ENCODE measurements around the gene COMTD1. TPM values are rescaled to one million over a fixed set of nuclear protein-coding genes. Genes with fewer than 3 reads are reported as not detected.
A peak's percentile ranks its signal among the peaks of the same experiment; 100 is the strongest.
"Not testable (repeated sequence)": the region's sequence is repeated elsewhere in the genome, so short reads cannot be mapped to it uniquely, and the experiment has no call there.

Gene COMTD1
- total RNA-seq, 1 donor from 2014 or later = 5.0 TPM

GRCh38 chr10:75195035-75195763 is 40.6 kb downstream of the COMTD1 start:
- DNase-seq = no peak

- DNase-seq = not testable (repeated sequence)
These were observed 41.1 kb downstream of the COMTD1 start for GRCh38 chr10:75194625-75195024.

- no peak for DNase-seq
These were observed 43.8 kb downstream of the COMTD1 start for GRCh38 chr10:75191821-75192568.

- DNase-seq = no peak
These were observed 46.3 kb downstream of the COMTD1 start for GRCh38 chr10:75189266-75190096.

- not testable (repeated sequence) for DNase-seq
These were observed 47.2 kb downstream of the COMTD1 start for GRCh38 chr10:75188522-75188921.

GRCh38 chr10:75187961-75188426 is 47.8 kb downstream of the COMTD1 start:
- peak; percentile 36 for DNase-seq

GRCh38 chr10:75186310-75186709 is 49.4 kb downstream of the COMTD1 start:
- DNase-seq = no peak

Small RNA genes within 50 kb of the gene (small RNA-seq; reads per million reads assigned to genes)
- gene HMGA1P5 (ENCODE audit: low replicate concordance) (not detected), gene RPL39P25 (ENCODE audit: low replicate concordance) (not detected)

Other genes starting within 250 kb of the COMTD1 start
- gene SAMD8, start 124.3 kb downstream of the COMTD1 start, total RNA-seq = 28.4 TPM
- gene VDAC2, start 25.2 kb downstream of the COMTD1 start, total RNA-seq = 105 TPM
- 5.6 TPM for gene ZNF503, start 165.8 kb upstream of the COMTD1 start, total RNA-seq
- gene LRMDA, start 195.7 kb upstream of the COMTD1 start, total RNA-seq = 12.7 TPM